ENCODE results near the gene NHLRC3.
"Not testable (repeated sequence)": the region's sequence is repeated elsewhere in the genome, so short reads cannot be mapped to it uniquely, and the experiment has no call there.

The NHLRC3 gene

DNA sequence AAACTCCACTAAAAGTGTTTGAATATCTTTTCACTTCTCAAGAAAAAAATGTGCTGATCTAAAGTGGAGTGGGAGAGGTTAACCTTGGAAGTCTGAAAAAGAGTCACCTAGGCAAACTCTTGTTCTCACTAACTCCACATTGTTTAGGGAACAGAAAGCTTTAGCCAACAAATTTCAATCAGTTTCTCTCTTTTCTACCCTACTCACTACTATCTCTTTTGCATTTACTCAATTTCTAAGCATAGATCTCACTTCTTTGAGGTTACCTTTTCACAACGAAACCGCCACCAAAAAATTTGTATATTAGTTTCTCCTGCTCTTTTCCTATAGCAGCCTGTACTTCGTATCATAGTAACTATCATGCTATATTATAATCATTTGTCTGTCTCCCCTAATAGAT, 6.3 kb downstream of the NHLRC3 start:
- DNase-seq (ENCODE audit: low read depth): no peak

DNA sequence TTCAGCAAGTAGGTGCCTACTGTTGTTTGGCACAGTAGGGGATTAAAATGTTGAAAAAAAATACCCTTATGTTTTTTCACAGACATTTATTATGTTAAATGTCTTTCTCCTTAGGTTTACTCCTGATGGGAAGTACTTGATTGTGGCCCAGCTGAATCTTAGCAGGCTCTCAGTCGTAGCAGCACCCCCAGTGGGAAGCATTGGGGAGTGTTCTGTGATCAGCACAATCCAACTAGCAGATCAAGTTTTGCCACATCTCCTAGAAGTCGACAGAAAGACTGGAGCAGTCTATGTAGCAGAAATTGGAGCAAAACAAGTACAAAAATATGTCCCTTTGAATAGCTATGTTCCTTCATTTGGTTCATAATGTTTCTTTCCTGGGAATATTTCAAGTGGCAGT, 9.3 kb downstream of the NHLRC3 start:
- no peak for DNase-seq (ENCODE audit: low read depth)

DNA sequence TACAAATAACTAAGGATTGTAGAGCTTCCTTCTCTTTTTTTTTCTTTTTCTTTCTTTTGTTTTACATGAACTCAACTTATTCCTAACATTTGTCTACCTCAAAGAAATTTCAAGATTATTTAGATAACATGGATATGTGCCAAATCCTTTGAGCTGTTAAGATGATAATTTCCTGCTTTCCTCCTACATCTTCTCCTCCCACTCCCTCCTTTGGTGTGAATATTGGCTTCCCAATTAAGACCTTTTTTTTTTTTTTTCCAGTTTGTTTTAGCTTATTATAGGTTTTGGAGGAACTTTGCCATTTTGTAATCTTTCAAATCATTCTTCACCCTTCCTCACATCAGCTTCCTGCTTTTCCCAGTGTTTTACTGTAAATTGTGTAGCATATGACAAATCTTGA, 10.6 kb downstream of the NHLRC3 start:
- DNase-seq (ENCODE audit: low read depth): no peak

DNA sequence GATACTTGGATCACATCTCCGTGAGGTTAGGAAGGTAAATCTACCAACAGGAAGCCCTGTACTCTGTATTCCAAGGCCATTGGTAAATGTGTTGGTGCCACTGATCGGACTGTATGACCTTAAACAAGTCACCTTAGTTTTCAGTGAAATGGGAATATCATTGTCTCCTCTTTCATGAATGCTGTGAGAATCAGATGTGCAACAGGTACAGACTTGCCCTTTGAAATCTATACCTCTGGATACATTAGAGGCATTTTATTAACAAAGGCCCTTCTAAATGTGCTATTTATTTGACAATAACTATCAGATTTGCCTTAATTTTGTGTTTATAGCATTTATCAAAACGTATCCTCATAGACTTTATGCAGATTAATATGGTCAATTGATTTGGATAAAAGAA, 11.0 kb downstream of the NHLRC3 start:
- DNase-seq (ENCODE audit: low read depth): no peak

DNA sequence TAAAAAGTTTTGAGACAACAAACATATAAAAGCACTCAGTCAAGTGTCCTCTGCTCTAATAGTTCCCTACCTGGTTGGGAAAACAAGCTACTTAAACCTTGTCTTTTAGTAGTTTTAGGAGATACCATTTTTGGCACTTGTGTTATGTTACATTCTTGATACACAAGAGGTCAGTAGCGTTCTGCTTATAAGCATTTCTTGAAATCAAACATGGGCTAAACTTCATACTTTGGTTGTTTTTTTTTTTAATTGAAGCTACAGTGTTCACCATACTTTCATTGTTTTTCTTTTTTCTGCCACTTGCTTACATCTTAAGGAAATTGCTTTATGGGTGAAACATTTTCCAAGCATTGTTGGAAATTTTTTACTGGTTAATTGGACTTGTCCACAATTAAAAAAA, 12.9 kb downstream of the NHLRC3 start:
- no peak for DNase-seq (ENCODE audit: low read depth)

DNA sequence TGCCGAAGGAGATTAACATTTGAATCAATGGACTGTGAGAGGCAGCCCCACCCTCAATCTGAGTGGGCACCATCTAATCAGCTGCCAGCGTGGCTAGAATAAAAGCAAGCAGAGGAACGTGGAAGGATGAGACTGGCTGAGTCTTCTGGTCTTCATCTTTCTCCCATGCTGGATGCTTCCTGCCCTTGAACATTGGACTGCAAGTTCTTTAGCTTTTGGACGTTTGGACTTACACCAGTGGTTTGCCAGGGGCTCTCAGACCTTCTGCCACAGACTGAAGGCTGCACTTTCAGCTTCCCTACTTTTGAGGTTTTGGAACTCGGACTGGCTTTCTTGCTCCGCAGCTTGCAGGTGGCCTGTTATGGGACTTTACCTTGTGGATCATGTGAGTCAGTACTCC, 14.7 kb downstream of the NHLRC3 start:
- DNase-seq (ENCODE audit: low read depth): no peak

DNA sequence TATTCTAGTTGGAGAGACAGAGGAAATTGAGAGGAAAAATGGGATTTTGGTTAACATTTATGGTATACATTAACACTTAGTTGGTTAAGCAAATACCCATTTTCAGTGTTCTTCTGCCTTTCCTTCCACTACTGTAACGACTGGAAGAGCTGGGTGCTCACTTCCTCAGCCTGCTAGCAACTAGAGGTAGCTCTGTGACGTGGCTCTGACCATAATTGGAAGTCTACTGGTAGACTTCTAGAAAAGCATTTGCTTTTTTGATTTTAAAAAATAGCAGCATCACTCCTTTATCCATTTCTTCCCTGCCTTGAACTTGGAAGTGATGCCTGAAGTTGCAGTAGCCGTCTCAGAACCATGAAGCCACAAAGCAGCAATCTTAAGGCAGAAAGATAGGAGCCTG, 15.9 kb downstream of the NHLRC3 start:
- no peak for DNase-seq (ENCODE audit: low read depth)

DNA sequence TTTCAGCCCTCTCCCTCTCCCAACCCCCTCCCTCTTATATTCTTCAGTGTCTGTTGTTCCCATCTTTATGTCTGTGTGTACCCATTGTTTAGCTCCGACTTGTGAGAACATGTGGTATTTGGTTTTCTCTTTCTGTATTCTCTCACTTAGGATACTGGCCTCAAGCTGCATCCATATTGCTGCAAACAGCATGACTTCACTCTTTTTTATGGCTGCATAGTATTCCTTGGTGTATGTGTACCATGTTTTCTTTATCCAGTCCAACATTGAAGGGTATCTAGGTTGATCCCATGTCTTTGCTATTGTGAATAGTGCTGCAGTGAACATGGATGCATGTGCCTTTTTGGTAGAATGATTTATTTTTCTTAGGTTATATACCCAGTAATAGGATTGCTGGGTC, 17.8 kb downstream of the NHLRC3 start:
- DNase-seq (ENCODE audit: low read depth): no peak

DNA sequence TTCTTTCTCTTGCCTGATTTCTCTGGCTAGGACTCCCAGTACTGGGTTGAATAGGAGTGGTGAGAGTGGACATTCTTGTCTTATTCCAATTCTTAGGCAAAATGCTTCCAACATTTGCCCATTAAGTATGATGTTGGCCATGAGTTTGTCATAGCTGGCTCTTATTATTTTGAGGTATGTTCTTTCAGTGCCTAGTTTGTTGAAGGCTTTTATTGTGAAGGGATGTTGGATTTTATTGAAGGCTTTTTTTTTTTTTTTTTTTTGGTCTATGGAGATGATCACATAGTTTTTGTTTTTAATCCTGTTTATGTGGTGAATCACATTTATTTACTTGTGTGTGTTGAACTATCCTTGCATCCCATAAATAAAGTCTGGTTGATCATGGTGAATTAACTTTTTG, 19.8 kb downstream of the NHLRC3 start:
- DNase-seq (ENCODE audit: low read depth): no peak

DNA sequence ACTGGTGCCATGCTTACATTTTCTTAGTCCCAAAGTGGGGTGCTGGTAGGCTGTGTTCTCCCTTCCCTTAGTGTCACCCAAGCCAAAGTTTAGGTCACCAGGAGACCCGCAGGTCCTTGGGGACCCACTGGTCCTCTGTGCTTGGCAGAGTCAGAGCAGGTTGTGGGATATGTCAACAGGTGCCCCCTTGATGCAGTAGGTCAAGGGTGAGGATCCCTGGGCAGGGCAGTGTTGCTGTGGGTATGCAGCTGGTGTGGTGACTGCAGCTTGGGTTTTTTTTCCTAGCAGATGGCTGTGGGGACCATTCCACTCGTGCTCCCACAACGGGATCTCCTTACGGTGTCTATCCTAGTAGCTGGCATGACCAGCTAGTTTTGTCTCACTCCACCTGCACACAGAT, 23.7 kb downstream of the NHLRC3 start:
- DNase-seq (ENCODE audit: low read depth): no peak

DNA sequence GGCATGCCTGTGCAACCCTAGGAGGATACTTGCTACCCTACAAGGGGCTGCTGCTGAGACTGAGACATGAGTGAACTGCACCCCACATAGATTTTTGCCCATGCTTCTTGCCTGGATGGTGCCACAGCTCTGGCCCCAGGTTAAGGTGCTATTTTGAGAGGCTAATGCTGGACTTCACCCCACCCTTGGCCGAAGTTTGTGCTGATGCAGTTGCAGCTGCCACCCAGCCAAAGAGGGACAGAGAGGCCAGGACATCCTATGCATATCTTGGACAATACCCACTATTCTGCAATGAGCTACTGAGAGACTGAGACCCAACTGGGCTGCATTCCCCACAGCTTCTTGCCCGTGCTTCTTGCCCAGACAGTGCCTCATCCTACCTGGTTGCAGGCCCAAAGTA, 34.6 kb downstream of the NHLRC3 start:
- no peak for DNase-seq (ENCODE audit: low read depth)

DNA sequence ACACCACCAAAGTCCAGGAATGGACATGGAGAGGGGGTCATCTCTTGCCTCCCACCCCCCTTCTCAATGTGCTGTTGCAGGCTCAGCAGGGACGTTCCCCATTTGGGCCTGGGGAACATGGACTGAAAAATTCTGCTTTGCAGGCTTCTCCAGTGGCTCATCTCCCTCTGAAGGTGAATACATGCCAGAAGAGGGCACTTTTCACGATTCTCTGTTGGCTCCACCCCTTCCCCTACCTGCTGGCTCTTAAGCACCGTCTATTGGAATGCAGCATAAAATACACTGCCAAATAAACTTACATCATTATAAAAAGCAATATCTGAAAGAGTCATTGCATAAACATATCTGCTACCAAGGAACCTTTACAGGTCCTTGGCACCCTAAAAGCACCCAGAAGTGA, 35.7 kb downstream of the NHLRC3 start:
- DNase-seq (ENCODE audit: low read depth): no peak

DNA sequence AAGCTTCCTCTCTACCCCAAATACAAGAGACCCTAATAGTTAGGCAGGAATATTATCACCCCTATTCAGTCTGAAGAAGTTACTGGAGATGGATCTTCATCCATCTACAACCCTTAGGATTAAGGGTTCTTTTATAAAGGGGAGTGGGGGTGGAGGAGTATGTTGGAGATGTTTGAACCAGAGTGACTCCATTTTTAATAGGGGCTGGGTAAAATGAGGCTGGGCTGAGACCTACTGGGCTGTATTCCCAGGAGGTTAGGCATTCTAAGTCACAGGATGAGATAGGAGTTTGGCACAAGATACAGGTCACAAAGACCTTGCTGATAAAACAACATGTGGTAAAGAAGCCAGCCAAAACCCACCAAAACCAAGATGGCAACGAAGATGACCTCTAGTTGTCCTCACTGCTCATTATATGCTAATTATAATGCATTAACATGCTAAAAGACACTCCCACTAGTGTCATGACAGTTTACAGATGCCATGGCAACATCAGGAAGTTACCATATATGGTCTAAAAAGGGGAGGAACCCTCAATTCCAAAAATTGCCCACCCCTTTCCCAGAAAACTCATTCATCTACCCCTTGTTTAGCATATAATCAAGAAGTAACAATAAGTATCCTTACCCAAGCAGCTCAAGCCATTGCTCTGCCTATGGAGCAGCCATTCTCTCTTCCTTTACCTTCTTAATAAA, 48.1 kb downstream of the NHLRC3 start:
- DNase-seq (ENCODE audit: low read depth): not testable (repeated sequence)

DNA sequence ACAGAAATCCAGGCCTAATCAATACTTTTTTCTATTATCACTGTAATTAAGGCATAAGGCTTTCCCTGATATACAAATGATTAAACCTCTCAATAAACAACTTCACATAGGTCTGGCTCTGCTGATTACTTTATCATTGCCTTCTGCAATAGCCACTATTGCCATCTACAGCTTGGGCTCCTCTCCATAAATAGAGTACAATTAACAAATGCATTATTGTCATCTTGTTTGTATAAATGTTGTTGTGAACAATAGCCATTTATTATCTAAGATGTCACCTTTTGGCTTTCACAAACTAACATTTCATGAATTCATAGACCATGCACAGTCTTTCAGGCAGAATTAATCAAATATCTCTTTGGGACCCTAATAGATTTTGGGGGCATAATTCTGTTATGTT, 53.3 kb downstream of the NHLRC3 start:
- no peak for DNase-seq (ENCODE audit: low read depth)

DNA sequence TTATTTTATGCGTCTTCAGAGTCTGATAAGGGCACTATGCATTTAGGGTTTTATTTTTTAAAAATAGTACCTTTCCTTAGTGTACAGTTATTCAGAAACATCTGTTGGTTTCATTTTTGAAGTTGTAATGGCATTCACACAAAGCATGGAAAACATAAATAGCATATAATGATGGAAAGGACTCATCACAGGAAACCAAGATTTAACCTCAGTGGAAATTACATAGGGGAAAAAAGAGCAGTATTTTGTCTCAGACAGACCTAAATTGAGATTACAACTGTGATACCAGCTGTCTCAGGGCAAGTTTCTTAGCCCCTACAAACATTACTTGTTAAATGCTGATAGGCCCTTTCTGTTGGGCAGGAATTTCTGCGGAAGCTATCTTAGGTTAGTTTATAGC, 57.2 kb downstream of the NHLRC3 start:
- DNase-seq (ENCODE audit: low read depth): no peak

DNA sequence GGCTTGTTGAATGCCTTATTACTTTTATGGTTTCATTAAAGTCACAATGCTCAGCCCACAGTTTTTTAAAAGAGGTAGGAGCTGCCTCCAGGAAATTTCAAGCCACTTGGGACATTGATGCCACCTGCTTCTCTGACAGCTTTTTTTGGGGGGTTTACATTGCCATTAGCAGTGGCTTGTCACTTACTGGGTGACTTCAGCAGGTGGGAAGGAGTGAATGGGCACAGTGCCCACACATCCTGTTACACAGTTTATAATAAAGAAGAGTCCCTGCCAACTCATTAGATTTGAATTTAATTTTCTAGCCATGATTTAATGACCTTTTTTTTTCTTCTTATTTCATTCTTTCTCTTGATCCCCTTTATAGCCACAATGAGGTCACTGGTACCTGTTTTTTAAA, 61.0 kb downstream of the NHLRC3 start:
- no peak for DNase-seq (ENCODE audit: low read depth)
